ENCODE data around the gene PCSK4. TPM values are rescaled to one million over a fixed set of nuclear protein-coding genes. Genes with fewer than 3 reads are reported as not detected.

Gene PCSK4
- total RNA-seq, 1 donor from 2014 or later: 8.4 TPM

DNA sequence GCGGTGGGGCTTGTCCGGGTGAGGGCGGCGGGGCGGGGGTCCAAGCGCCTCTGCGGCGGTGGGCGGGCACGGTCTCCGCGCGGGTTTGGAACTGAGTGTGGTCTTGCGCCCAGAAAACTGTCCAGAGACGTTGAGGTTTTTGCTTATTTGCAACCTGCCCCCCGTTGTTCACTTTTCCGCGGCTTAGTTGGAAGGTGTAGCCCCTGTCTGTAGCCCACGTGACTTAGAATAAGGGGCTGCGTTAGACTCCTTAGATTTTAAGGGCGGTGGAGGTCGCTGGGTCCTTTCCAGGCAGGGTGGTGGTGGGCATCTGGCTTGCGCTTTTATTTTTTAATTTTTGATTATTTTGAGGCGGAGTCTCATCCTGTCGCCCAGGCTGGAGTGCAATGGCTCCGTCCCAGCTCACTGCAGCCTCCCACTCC, 51.2 kb downstream of the PCSK4 start:
- TF ChIP-seq, protein P1, sequence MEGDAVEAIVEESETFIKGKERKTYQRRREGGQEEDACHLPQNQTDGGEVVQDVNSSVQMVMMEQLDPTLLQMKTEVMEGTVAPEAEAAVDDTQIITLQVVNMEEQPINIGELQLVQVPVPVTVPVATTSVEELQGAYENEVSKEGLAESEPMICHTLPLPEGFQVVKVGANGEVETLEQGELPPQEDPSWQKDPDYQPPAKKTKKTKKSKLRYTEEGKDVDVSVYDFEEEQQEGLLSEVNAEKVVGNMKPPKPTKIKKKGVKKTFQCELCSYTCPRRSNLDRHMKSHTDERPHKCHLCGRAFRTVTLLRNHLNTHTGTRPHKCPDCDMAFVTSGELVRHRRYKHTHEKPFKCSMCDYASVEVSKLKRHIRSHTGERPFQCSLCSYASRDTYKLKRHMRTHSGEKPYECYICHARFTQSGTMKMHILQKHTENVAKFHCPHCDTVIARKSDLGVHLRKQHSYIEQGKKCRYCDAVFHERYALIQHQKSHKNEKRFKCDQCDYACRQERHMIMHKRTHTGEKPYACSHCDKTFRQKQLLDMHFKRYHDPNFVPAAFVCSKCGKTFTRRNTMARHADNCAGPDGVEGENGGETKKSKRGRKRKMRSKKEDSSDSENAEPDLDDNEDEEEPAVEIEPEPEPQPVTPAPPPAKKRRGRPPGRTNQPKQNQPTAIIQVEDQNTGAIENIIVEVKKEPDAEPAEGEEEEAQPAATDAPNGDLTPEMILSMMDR (IDR thresholded peaks at IDR 0.05; ENCODE audit: unreplicated experiment): no peak
- H3K36me3 Mint-ChIP-seq (ENCODE audit: low read depth, unreplicated experiment): peaks cover 28% of the 10 kb centered on the region
- H3K9me3 Mint-ChIP-seq (ENCODE audit: unreplicated experiment): no peaks in the 10 kb centered on the region
- no peak for DNase-seq (ENCODE audit: low spot score)
- H3K4me3 Mint-ChIP-seq (ENCODE audit: unreplicated experiment): peak overlapping the region; percentile 96
- H3K27ac Mint-ChIP-seq (ENCODE audit: unreplicated experiment): peak overlapping the region; percentile 52
- H3K27me3 Mint-ChIP-seq (ENCODE audit: unreplicated experiment): peaks cover 5% of the 10 kb centered on the region
- peaks cover 3% of the 10 kb centered on the region for H3K4me1 Mint-ChIP-seq (ENCODE audit: unreplicated experiment)

DNA sequence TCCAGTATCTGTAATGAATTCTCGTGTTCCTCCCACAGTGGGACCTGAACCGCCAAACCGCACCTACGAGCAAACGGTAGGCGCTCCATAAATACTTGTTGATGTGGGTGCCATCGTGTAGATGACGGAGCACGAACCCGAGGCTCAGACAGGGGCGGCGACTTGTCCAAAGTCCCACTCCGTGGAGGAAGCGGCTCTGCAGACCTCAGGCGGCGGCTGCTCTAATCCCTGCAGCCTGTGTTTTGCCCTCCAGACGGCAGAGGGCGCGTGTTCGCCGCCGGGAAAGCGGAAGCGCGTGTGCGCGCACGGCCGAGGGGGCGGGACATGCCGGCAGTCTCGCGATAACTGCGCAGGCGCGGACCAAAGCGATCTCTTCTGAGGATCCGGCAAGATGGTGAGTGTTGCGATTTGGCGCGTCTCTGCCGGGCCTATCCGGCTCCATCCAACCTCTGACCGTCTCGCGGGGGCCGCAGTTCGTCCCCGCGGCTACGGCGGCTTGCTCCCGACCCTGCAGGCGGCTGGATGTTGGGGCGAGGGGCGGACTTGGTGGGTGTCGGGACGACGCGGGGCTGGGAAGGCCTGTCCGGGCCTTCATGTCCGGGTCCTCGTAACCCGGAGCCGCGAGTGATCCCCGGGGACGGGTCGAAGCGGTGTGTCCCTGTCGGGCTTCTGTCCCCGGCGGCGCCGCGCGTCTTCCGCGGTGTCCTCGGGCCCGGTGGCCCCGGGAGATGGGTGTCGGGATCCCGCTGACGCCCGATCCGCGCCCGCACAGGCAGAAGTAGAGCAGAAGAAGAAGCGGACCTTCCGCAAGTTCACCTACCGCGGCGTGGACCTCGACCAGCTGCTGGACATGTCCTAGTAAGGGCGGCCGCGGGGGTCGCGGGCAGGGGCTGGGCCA, 51.9 kb downstream of the PCSK4 start, which contains the start of gene RPS15:
TSS of gene RPS15 (plus strand) at position 362 of the 898 bp plus-strand sequence. CDS start at position 392, 30 bp downstream.
- Mint-ChIP-seq H3K36me3 (ENCODE audit: low read depth, unreplicated experiment) (peaks cover 28% of the 10 kb centered on the region), H3K9me3 (ENCODE audit: unreplicated experiment) (no peaks in the 10 kb centered on the region), H3K27me3 (ENCODE audit: unreplicated experiment) (peaks cover 5% of the 10 kb centered on the region), H3K4me1 (ENCODE audit: unreplicated experiment) (peaks cover 3% of the 10 kb centered on the region), H3K27ac (ENCODE audit: unreplicated experiment) (peak within 1 kb of the TSS; percentile 95), H3K4me3 (ENCODE audit: unreplicated experiment) (peak within 1 kb of the TSS; percentile 96)
- peak; percentile 97 for DNase-seq (ENCODE audit: low spot score)
- TF ChIP-seq, protein P1 (IDR thresholded peaks at IDR 0.05; ENCODE audit: unreplicated experiment): peak; percentile 90

- Mint-ChIP-seq H3K27ac (ENCODE audit: unreplicated experiment) (no peak overlapping the region), H3K4me3 (ENCODE audit: unreplicated experiment) (peak overlapping the region; percentile 96), H3K4me1 (ENCODE audit: unreplicated experiment) (peaks cover 3% of the 10 kb centered on the region), H3K9me3 (ENCODE audit: unreplicated experiment) (no peaks in the 10 kb centered on the region), H3K27me3 (ENCODE audit: unreplicated experiment) (peaks cover 3% of the 10 kb centered on the region), H3K36me3 (ENCODE audit: low read depth, unreplicated experiment) (peaks cover 26% of the 10 kb centered on the region)
- no peak for DNase-seq (ENCODE audit: low spot score)
- TF ChIP-seq, protein P1 (IDR thresholded peaks at IDR 0.05; ENCODE audit: unreplicated experiment): no peak
Observed at GRCh38 chr19:1437609-1438008, 52.5 kb downstream of the PCSK4 start.

- DNase-seq (ENCODE audit: low spot score): no peak
- peaks cover 3% of the 10 kb centered on the region for H3K4me1 Mint-ChIP-seq (ENCODE audit: unreplicated experiment)
- no peaks in the 10 kb centered on the region for H3K9me3 Mint-ChIP-seq (ENCODE audit: unreplicated experiment)
- H3K27ac Mint-ChIP-seq (ENCODE audit: unreplicated experiment): no peak overlapping the region
- peaks cover 12% of the 10 kb centered on the region for H3K36me3 Mint-ChIP-seq (ENCODE audit: low read depth, unreplicated experiment)
- TF ChIP-seq, protein P1 (IDR thresholded peaks at IDR 0.05; ENCODE audit: unreplicated experiment): no peak
- H3K4me3 Mint-ChIP-seq (ENCODE audit: unreplicated experiment): peak overlapping the region; percentile 69
- peaks cover 7% of the 10 kb centered on the region for H3K27me3 Mint-ChIP-seq (ENCODE audit: unreplicated experiment)
Observed at GRCh38 chr19:1435378-1435989, 54.7 kb downstream of the PCSK4 start.
